Measurements from ENCODE around the gene DENND4A.

DNA sequence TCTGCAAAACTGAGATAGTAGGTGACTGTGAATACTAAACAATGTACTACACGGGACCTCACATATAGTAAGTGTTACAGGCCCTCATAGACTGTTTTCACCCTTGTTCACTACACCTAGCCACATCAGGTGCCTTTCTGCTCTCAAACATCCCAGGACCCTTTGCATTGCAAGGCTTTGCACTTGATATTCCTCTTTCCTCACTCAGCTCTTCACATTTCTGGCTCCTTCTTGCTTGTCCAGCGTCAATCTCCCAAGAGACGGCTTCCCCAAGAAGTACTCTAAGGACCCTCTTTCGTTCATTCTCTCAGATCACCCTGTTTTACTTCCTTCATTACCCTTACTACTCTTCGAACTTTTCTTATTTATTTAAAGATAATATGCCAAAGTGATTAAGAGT, 10.0 kb downstream of the DENND4A start:
- TF ChIP-seq, protein P1, sequence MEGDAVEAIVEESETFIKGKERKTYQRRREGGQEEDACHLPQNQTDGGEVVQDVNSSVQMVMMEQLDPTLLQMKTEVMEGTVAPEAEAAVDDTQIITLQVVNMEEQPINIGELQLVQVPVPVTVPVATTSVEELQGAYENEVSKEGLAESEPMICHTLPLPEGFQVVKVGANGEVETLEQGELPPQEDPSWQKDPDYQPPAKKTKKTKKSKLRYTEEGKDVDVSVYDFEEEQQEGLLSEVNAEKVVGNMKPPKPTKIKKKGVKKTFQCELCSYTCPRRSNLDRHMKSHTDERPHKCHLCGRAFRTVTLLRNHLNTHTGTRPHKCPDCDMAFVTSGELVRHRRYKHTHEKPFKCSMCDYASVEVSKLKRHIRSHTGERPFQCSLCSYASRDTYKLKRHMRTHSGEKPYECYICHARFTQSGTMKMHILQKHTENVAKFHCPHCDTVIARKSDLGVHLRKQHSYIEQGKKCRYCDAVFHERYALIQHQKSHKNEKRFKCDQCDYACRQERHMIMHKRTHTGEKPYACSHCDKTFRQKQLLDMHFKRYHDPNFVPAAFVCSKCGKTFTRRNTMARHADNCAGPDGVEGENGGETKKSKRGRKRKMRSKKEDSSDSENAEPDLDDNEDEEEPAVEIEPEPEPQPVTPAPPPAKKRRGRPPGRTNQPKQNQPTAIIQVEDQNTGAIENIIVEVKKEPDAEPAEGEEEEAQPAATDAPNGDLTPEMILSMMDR (IDR thresholded peaks at IDR 0.05): no peak
- no peak for TF ChIP-seq POLR2A (IDR thresholded peaks at IDR 0.05)

Measured in lower leg skin (tissue), 3 donors.